Stimulated activated CD8-positive, alpha-beta memory T cell treated with anti-CD3 and anti-CD28 coated beads, Interleukin-2, amount 100 ng/mL, for 1 hour (primary cell): ENCODE results near the gene MFAP2.
"Not testable (repeated sequence)": the region's sequence is repeated elsewhere in the genome, so short reads cannot be mapped to it uniquely, and the experiment has no call there.

Source experiments
- DNase-seq, 2 donors: peaks; one replicate each; pipeline ENCODE4 v3.0.0-alpha.2; 2020; ENCODE audit warnings: low read depth in 2 of 2

MFAP2 gene

GRCh38 chr1:16979475-16980327, 719 bp downstream of the MFAP2 start:
- no peak for DNase-seq

DNA sequence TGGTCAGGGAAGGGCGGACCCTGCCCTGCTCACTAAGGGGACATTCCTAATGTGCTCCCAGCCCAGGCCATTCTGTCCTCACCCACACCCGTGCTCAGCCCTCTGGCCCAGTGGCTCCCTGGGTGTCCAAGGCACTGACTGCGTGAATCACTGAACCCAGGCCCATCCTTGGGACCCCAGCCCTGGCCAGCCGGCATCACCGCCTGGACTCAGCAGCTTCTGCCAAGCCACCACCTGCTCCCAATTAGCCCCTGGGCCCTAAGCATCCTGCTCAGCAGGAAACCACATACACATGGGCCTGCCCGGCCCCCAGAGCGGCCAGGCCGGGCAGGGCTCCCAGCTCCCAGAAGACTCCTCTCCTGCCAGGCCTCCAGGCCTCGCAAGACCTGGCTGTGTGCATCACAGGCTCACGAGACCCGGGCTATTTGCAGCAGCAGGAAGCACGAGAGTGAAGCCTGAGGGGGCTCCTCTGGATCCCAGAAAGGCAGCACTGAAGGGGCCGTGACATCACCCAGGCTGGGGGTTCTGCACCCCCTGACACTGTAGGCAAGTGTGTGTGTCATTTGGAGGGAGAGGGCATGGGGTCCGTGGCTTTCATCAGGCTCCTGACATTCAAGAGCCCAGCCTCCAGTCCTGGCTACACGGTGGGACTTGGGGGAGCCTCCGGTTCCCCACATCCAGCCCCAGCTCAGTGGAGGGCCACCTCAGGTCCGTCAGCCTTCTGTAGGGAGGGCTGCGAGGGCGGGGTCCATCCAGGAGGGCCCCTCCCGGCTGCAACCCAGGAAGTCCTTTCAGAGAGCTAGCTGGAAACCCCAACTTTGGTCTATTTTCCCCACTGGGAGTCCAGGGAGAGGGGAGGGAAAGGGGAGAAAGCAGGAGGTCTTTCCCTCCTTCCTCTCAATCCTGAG, 1.6 kb downstream of the MFAP2 start:
- DNase-seq: no peak

GRCh38 chr1:16978139-16978538, 2.3 kb downstream of the MFAP2 start:
- no peak for DNase-seq

GRCh38 chr1:16977377-16977776, 3.0 kb downstream of the MFAP2 start:
- DNase-seq: no peak

GRCh38 chr1:16976966-16977365, 3.5 kb downstream of the MFAP2 start:
- no peak for DNase-seq

DNA sequence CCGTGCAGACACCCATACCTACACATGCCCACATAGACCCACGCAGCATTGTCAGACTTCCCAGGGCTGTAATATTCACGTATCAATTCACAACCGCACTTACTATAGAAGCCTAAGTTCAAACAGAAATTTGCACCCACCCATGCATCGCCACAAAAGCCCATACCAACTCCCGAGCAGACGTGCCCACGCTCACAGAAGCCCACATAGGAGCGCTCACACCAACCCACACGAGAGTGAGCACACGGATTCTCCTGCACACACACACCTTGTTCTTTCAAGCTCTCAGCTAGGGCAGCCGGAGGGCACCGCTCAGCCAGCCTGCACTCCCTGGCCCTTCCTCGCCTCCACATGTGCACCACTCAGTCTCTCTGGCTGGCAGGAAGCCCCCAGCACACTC, 4.6 kb downstream of the MFAP2 start:
- DNase-seq: no peak

GRCh38 chr1:16975211-16975610, 5.2 kb downstream of the MFAP2 start:
- no peak for DNase-seq

GRCh38 chr1:16973215-16973614, 7.2 kb downstream of the MFAP2 start:
- no peak for DNase-seq

DNA sequence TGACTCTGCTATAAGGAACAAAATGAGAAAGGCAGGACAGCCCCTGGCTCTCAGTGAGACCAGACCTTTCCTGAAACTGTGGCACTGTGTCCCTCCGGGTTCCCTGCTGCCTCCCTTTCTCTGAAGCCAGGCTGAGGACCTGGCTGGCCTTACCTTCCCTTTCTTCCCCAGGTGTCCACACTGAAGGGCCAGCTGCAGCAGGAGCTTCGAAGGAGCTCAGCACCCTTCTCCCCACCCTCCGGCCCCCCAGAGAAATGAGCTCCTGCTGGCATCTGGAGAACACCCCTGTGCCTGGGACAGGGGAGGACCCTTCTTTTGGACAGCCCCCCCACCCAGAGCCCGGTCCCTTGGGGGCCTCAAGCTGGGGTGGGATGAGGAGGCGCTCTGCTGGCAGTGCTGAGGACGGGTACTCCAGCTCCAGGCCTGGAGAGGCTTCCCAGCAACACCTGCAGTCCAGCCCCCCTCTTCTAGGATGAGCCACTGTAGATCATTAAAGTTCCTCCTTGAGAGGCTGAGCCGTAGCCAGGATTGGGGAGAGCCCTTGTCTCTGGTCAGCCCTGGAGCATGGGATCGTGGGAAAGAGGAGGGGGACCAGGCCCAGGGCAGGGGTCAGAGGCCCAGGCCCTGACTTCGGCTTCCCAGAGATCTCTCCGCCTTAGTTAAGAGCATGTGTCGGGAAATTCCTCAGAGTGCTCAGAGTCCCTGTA, 8.1 kb downstream of the MFAP2 start:
- no peak for DNase-seq

DNA sequence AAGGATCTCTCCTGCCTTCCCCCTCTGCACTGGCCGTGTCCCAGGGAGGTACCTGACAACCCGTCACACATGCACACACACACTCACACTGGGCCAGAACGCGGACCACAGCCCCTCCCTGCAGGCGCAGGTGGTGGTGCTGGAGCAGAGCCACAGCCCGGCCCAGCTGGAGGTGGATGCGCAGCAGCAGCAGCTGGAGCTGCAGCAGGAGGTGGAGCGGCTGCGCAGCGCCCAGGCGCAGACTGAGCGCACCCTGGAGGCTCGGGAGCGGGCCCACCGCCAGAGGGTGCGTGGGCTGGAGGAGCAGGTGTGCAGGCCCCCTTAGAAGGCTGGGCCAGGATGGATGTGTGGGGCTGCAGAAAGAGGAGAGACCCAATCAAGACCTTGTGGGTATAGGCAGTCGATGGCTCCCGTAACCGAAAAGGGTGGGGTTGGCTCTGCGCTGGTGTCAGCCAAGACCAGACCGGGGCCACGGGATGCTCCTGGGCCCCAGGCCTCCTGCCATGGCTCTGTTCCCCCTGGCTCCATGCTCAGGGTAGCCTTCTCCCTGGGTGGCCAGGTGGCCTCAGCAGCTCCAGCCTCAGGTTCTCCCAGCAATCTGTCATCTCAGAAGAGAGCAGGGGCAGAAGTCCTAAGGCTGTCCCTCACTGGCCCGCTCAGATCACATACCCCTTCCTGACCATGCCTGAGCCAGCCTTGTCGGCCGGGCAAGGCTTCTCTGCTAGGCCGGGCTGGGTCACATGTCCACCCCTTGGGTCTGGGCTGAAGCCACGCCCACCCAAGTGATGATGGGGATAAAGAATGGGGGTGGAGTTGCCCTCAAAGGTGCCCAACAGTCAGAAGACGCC, 8.9 kb downstream of the MFAP2 start:
- DNase-seq: no peak

DNA sequence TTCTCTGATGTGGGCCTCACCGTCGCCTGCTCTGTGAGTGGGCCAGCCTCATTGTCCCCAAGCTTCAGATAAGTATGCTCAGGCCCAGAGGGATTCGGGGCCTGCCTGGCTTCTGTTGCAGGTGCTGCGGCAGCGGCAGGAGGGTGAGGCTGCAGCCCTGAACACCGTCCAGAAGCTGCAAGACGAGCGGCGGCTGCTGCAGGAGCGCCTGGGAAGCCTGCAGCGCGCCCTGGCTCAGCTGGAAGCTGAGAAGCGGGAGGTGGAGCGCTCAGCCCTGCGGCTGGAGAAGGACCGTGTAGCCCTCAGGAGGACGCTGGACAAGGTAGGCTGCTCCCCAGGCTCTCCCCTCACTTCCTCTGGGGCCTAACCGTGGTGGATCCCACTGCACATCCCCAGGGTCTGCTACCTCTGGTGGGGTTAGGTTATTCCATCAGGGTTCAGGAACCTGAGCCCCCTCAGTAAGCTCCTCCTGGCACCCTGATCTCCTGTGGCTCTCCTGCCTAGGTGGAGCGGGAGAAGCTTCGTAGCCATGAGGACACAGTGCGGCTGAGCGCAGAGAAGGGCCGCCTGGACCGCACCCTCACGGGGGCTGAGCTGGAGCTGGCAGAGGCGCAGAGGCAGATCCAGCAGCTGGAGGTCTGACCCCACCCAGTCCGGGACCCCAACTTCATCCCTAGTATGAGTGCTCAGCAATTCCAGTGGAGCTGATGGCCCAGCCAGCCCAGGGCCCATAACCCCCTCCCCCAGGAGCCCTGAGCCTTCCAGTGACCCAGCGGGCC, 10.1 kb downstream of the MFAP2 start:
- DNase-seq: no peak

DNA sequence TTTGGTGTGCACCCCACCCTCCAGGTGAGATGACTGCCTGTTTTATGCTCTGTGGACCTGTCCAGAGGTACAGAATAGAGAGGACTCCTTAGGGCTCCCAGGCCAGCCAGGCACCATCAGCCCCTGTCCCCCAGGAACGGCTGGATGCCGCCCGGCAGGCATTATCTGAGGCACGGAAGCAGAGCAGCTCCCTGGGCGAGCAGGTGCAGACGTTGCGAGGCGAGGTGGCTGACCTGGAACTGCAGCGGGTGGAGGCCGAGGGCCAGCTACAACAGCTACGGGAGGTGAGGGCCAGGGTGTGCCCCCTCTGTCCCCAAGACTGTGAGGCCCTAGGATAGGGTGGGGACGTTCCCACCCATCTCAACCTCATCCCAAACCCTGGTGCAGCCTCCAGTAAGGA, 10.8 kb downstream of the MFAP2 start:
- DNase-seq: no peak

DNA sequence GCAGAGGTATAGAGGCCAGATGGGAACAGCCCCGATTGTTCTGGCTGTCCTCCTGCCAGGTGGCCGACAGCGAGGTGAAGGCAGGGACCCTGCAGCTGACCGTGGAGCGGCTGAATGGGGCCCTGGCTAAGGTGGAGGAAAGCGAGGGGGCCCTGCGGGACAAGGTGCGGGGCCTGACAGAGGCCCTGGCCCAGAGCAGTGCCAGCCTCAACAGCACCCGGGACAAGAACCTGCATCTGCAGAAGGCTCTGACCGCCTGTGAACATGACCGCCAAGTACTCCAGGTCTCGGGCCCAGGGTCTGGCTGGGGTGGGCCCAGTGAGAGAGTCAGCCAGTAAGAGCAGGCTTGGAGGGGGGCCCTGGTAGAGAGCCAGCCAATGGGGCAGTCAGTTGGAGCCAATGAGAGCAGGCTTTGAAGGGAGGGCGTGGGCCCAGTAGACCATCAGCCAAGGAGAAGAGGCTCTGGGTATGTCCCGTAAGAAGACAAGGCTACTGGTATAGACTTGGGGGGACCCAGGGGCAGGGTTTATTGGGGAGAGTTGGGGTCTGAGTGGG, 11.3 kb downstream of the MFAP2 start:
- DNase-seq: no peak

DNA sequence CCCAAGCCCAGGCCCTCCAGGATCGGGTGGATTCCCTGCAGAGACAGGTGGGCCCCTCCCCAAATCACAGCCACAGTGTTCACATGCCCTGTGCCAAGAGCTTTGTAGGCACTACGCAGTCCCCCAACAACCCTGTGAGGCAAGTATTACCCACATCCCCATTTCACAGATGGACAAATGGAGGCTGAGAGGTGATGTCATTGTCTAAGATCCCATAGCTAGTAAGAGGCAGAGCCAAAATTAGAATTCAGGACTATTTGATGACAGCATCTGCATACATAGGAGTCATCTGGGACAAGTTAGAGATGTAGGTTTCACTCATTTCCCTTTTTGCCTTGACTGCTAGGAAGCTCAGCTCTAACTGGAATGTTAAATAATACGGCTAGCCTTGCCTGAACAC, 12.0 kb downstream of the MFAP2 start:
- DNase-seq: no peak

DNA sequence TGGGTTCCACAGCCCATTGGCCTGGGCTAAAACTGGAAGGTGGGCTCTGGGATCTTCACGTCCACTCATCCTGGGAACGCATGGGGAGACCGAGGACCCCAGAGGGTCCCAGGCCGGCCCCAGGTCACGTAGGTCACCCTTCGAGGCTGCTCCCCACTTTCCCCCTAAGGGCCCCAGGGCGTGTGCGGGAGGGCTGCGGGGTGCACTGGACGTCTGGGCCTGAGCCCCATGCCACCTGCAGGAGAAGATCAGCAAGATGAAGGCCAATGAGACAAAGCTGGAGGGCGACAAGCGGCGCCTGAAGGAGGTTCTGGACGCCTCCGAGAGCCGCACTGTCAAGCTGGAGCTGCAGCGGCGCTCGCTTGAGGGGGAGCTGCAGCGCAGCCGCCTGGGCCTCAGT, 12.5 kb downstream of the MFAP2 start:
- no peak for DNase-seq

DNA sequence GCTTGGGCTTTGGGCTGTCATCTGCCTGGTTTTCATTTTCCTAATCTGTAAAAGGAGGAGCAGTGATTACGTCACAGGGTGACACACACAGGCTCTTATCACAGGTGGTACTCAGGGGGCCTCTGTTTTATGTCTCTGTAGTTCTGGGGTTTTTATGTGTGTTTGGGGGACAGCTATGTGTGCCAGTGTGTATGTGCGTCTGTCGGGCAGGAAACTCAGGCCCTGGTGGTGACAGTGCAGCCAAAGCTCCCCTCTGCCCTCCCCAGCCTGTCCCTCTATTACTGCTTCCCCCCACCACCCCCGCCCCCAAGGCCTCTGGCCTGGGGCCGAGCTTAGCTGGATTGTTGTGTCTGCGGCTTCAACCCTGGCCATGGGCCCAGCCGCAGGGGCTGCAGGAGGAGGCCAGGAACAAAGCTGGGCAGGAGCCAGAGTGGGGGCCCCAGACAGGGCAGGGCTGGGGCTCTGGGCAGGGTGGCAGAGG, 13.3 kb downstream of the MFAP2 start:
- no peak for DNase-seq

GRCh38 chr1:16966282-16966681, 14.1 kb downstream of the MFAP2 start:
- DNase-seq: no peak

- no peak for DNase-seq
Measured at GRCh38 chr1:16965486-16966067, 14.8 kb downstream of the MFAP2 start.

- DNase-seq: not testable (repeated sequence)
Measured at GRCh38 chr1:16964169-16964568, 16.3 kb downstream of the MFAP2 start.
